Endodermal cell (in vitro differentiated cells): ENCODE measurements around the gene HABP4. TPM values are rescaled to one million over a fixed set of nuclear protein-coding genes. Genes with fewer than 3 reads are reported as not detected.

ENCODE experiments used
- DNase-seq: peaks from one replicate; pipeline ENCODE4 v3.0.0-alpha.2; 2017
- H3K27ac ChIP-seq: 2 replicates; pipeline ENCODE4 v1.5.1; 2013; ENCODE audit warnings: mild to moderate bottlenecking, low read depth, low read length, moderate library complexity
- H3K27me3 ChIP-seq: 2 replicates; pipeline ENCODE4 v1.6.1; 2013; ENCODE audit warnings: mild to moderate bottlenecking, low read length, moderate library complexity; ENCODE audit not compliant: insufficient read depth, control insufficient read depth, poor library complexity, severe bottlenecking
- H3K36me3 ChIP-seq: 2 replicates; pipeline ENCODE4 v1.7.0; 2013; ENCODE audit warnings: mild to moderate bottlenecking, low read length, moderate library complexity; ENCODE audit not compliant: control insufficient read depth, insufficient read depth
- H3K4me1 ChIP-seq: one replicate; pipeline ENCODE4 v1.7.0; 2013; ENCODE audit warnings: low read length; ENCODE audit not compliant: control insufficient read depth, insufficient read depth
- H3K4me3 ChIP-seq: 2 replicates; pipeline ENCODE4 v1.5.1; 2013; ENCODE audit warnings: mild to moderate bottlenecking, low read length, moderate library complexity
- H3K9ac ChIP-seq: 2 replicates; pipeline ENCODE4 v1.6.1; 2013; ENCODE audit warnings: mild to moderate bottlenecking, low read length, moderate library complexity; ENCODE audit not compliant: poor library complexity, severe bottlenecking; ENCODE audit errors: extremely low read depth
- H3K9me3 ChIP-seq: 2 replicates; pipeline ENCODE4 v1.6.1; 2013; ENCODE audit warnings: mild to moderate bottlenecking, low read length, moderate library complexity; ENCODE audit not compliant: control insufficient read depth
- H3K27ac Mint-ChIP-seq: 2 replicates; pipeline ENCODE4 v1.8.0; 2020; ENCODE audit warnings: mixed read lengths
- H3K27me3 Mint-ChIP-seq: 2 replicates; pipeline ENCODE4 v1.8.0; 2021; ENCODE audit warnings: mild to moderate bottlenecking, mixed read lengths; ENCODE audit not compliant: insufficient read depth
- H3K36me3 Mint-ChIP-seq: 2 replicates; pipeline ENCODE4 v1.8.0; 2020; ENCODE audit warnings: low read depth, mixed read lengths
- H3K4me1 Mint-ChIP-seq: 2 replicates; pipeline ENCODE4 v1.8.0; 2020; ENCODE audit warnings: mixed read lengths
- H3K4me3 Mint-ChIP-seq: 2 replicates; pipeline ENCODE4 v1.8.0; 2020; ENCODE audit warnings: mild to moderate bottlenecking, moderate library complexity, mixed read lengths
- H3K9me3 Mint-ChIP-seq: 2 replicates; pipeline ENCODE4 v1.8.0; 2020; ENCODE audit warnings: mild to moderate bottlenecking, mixed read lengths
- WGBS, 2 experiments: methylation state at CpG; one replicate each; pipeline versions ENCODE4 v1.1.5 to v1.1.7; 2013; ENCODE audit warnings: missing lambda C conversion rate in 2 of 2, mixed read lengths in 1 of 2; ENCODE audit not compliant: insufficient coverage in 1 of 2, insufficient read length in 1 of 2; 5-methylcytosine and 5-hydroxymethylcytosine counted together
- total RNA-seq, 2 donors: library from RNA; stranded (reverse); fragmentation: NEBNext Ultra II Directional in 1 of 2; extraction: Animal tissue kit (Norgen Biotek cat#: 25700) in 1 of 2; gene quantifications; 2 replicates in 1 of 2; 3 replicates in 1 of 2; pipeline ENCODE4 v1.2.1, GENCODE V29; 2021
- TF ChIP-seq, protein P1 (sequence below): fragments of 200-600 bp; sonication (generic); conservative IDR thresholded peaks from 2 replicates; pipeline ENCODE4 v1.5.0; 2021; ENCODE audit warnings: antibody characterized with exemption, mild to moderate bottlenecking

HABP4 gene
- total RNA-seq, 2 donors from 2014 or later = 10.0 to 12.1 TPM

DNA sequence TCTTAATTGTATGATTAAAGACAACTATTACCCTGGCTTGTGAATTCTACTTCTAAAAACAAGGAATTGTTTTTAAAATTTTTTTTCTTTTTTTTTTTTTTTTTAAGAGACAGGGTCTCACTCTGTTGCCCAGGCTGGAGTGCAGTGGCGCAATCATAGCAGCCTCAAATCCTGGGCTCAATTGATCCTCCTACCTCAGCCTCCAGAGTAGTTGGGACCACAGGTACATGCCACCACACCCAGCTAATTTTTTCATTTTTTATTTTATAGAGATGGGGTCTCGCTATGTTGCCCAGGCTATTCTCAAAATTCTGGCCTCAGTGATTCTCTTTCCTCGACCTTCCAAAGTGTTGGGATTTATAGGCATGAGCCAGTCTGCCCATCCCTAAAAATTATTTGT lies 62.3 kb downstream of the HABP4 start:
- TF ChIP-seq, protein P1, sequence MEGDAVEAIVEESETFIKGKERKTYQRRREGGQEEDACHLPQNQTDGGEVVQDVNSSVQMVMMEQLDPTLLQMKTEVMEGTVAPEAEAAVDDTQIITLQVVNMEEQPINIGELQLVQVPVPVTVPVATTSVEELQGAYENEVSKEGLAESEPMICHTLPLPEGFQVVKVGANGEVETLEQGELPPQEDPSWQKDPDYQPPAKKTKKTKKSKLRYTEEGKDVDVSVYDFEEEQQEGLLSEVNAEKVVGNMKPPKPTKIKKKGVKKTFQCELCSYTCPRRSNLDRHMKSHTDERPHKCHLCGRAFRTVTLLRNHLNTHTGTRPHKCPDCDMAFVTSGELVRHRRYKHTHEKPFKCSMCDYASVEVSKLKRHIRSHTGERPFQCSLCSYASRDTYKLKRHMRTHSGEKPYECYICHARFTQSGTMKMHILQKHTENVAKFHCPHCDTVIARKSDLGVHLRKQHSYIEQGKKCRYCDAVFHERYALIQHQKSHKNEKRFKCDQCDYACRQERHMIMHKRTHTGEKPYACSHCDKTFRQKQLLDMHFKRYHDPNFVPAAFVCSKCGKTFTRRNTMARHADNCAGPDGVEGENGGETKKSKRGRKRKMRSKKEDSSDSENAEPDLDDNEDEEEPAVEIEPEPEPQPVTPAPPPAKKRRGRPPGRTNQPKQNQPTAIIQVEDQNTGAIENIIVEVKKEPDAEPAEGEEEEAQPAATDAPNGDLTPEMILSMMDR = no peak

DNA sequence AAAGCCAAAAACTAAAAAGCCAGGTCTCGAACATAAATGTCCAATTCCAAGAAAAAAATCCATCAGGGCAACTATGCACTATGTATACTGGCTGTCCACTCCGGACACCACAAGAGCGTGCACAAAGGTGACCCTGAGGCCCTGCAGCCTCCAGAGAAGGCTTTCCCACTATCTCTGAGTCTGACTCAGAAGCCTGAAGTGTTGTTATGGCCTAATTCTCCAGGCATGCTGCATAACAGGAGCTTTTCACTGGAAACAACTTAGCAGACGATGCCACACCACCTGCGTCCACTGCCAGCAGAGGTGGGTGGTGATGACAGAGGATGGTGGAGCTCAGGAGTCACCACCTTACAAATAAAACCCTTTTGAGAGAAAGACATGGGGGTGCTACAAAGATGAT lies 63.7 kb downstream of the HABP4 start:
- no peaks in the 10 kb centered on the region for H3K4me1 Mint-ChIP-seq
- TF ChIP-seq, protein P1 = no peak
- WGBS, 2 experiments = 98 to 100% methylated on average over 3 to 5 of the region's 5 CpGs
- no peaks in the 10 kb centered on the region for H3K27me3 ChIP-seq
- H3K27me3 Mint-ChIP-seq = no peaks in the 10 kb centered on the region
- H3K36me3 ChIP-seq = peaks cover 17% of the 10 kb centered on the region
- H3K9me3 ChIP-seq = no peaks in the 10 kb centered on the region
- peaks cover 36% of the 10 kb centered on the region for H3K36me3 Mint-ChIP-seq
- H3K4me3 Mint-ChIP-seq = no peak overlapping the region
- no peaks in the 10 kb centered on the region for H3K4me1 ChIP-seq
- no peak overlapping the region for H3K27ac Mint-ChIP-seq
- H3K27ac ChIP-seq = no peak overlapping the region
- no peak overlapping the region for H3K4me3 ChIP-seq
- no peak for DNase-seq
- no peak overlapping the region for H3K9ac ChIP-seq
- no peaks in the 10 kb centered on the region for H3K9me3 Mint-ChIP-seq

More for the DNA sequence above, 62.3 kb downstream of the HABP4 start:
- Histone ChIP-seq H3K9ac (no peak overlapping the region), H3K27ac (no peak overlapping the region), H3K36me3 (peaks cover 23% of the 10 kb centered on the region), H3K9me3 (no peaks in the 10 kb centered on the region), H3K4me1 (no peaks in the 10 kb centered on the region), H3K27me3 (no peaks in the 10 kb centered on the region), H3K4me3 (no peak overlapping the region)
- Mint-ChIP-seq H3K27ac (no peak overlapping the region), H3K9me3 (no peaks in the 10 kb centered on the region), H3K4me3 (no peak overlapping the region), H3K27me3 (no peaks in the 10 kb centered on the region), H3K4me1 (no peaks in the 10 kb centered on the region), H3K36me3 (peaks cover 39% of the 10 kb centered on the region)
- no peak for DNase-seq
- 96 to 100% methylated on average over 1 to 3 of the region's 3 CpGs for WGBS, 2 experiments

GRCh38 chr9:96514108-96514799 lies 64.3 kb downstream of the HABP4 start:
- TF ChIP-seq, protein P1 = no peak
- 95% methylated on average over 8 to 9 of the region's 9 CpGs for whole genome bisulfite sequencing, 2 experiments
- no peak overlapping the region for H3K4me3 ChIP-seq
- H3K27ac ChIP-seq = no peak overlapping the region
- H3K9me3 Mint-ChIP-seq = no peaks in the 10 kb centered on the region
- H3K9me3 ChIP-seq = no peaks in the 10 kb centered on the region
- H3K36me3 ChIP-seq = peaks cover 13% of the 10 kb centered on the region
- H3K4me1 Mint-ChIP-seq = no peaks in the 10 kb centered on the region
- DNase-seq = no peak
- H3K27ac Mint-ChIP-seq = no peak overlapping the region
- no peak overlapping the region for H3K9ac ChIP-seq
- H3K27me3 ChIP-seq = no peaks in the 10 kb centered on the region
- peaks cover 35% of the 10 kb centered on the region for H3K36me3 Mint-ChIP-seq
- H3K27me3 Mint-ChIP-seq = no peaks in the 10 kb centered on the region
- no peak overlapping the region for H3K4me3 Mint-ChIP-seq
- no peaks in the 10 kb centered on the region for H3K4me1 ChIP-seq
